ENCODE data around the gene DNAH8.

Gene DNAH8

DNA sequence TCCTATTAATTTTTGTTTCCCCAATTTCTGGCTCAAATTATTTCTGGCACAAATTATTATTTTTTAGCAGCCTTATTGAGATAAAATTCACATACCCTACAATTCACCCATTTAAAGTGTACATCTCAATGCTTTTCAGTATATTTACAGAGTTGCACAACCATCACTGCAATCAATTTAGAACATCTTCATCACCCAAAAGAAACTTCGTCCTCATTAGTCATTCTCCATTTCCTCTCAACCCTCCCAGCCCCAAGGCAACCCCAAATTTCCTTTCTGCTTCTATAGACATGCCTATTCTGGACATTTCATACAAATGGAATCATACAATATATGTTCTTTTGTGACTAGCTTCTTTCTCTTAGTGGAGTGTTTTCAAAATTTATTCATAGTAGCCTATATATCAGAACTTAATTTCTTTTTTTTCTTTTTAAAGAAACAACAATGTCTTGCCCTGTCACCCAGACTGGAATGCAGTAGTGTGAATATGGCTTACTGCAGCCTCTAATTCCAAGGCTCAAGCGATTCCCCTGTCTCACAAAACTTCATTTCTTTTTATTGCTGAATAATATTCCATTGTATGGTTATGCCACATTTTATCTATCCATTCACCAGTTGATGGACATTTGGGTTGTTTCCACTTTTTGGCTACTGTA lies 84.5 kb downstream of the DNAH8 start:
- DNase-seq: no peak

DNA sequence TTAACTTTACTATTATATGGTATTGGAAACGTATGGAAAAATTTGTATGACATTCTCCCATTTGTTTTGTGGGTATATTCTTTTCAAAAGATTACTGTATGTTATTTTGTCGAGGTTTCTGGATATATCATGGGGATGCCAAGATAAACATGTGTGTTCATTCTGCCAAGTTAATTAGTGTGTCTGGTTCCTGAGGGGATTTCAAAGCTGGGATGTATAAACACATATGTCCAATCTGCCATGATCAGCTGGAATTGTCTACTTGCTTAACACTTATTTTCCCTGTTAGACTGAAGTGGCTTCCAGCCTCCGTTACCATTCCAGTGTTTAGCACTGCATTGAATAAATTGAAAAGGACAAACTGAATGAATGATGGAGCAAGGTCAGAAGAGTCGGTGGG lies 86.2 kb downstream of the DNAH8 start:
- no peak for DNase-seq

DNA sequence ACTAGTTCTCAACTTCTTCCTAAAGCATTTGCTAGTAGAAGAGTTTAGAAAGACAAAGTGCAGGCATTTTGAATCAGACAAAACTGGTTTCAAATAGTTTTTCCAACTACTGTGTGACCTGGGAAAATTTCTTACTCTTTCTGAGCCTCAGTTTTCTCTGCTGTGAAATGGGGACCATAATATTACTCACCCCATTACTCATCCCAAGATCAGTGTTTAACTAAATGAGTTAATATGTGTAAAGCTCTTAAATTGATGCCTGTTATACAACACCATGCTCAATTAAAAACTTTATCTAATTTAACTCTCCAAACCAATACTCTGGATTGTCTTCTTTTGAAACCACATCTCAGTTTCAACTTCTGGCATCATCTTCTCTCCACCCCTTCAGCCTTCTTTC lies 87.4 kb downstream of the DNAH8 start:
- no peak for DNase-seq

DNA sequence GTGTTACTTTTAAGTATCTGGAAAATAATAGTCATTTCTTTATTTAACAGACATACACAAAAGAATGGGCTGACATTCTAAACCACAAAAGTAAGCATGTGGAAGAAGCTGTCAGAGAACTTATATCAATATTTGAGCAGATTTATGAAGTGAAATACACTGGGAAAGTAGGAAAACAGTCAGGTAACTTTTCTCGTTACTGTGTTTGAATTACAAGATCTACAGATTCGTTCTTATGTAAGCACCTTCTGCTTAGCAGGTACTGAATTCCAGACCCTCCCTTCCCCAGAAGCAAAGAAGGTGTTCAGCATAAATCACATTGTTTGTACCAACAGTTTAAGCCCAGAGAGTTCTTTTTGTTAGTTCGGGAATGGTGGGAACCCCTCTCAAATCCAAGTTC lies 88.0 kb downstream of the DNAH8 start:
- DNase-seq: no peak

DNA sequence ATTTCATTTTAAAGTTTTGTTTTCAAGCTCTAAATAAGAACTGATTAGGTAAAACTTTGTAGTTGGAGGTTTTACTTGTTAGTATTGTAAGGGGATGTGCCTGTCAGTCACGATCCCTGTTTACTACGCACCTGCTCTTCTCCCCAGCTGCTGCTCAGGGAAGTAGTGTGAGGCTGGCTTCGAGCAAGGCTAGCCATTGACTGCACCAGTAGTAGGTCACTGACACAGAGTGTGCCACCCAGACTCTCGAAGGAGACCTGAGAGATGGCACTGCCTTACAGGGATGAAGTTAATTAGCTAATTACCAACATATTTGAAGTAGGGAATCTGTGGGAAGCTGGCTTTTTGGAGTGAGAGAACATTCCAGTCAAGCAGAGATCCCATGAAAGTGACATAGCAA lies 89.2 kb downstream of the DNAH8 start:
- DNase-seq: no peak

DNA sequence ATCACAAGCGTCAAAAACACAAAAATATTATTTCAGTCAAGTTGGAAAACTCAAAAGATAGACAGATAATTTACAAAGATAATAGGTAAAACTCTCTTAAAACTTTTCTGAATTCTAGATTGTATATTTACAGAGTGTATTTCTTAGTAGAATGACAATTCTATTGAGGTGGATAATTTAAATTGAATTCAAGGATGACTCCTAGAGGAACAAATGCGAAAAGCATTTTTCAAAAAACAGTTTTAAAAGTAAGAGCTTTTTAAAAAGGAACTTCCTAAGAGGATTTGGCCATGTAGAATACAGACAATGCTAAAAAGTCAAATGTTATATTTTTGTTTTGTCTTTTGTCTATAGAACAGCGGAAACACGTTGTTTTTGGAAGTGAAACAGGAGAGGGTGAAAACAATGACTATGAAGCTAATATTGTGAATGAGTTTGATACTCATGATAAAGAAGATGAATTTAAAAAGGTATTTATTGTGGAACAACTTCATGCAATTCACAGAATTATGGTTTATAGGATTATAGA lies 90.1 kb downstream of the DNAH8 start:
- DNase-seq: no peak

DNA sequence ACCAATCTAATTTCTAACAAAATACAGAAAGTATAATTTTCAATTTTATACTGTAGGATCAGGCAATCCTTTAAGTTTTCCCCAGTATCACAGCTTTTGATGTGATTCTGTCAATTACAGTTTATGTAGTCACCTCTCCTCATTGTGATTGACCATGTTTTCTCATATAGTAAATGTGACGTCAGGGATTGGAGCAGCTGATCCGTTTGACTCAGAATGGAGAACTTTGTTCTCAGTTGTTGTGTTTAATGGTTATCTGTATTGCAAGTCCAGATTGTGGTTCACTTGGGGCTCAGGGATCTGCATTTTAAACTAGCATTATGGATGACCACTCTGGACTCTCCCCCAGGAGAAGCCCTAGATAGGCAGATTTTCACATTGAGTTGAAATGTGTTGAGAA lies 90.6 kb downstream of the DNAH8 start:
- DNase-seq: no peak

DNA sequence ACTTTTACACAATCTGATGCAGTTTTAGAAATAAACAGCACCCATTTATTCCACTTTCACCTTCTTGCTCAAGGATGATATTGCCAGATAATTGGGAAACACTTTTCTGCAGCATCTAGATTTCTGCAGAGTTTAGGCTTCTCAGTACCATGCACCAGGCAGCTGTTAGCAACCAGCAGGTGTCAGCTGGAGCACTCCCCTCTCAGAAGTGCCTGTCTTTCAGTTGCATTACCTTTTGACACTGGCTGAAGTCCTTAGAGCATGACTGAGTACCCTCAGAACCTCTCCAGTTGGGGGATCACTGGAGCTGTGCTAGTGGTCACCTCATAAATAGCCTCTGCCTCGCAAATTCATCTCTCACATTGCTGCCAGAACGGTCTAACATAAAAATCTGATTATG lies 91.2 kb downstream of the DNAH8 start:
- no peak for DNase-seq

DNA sequence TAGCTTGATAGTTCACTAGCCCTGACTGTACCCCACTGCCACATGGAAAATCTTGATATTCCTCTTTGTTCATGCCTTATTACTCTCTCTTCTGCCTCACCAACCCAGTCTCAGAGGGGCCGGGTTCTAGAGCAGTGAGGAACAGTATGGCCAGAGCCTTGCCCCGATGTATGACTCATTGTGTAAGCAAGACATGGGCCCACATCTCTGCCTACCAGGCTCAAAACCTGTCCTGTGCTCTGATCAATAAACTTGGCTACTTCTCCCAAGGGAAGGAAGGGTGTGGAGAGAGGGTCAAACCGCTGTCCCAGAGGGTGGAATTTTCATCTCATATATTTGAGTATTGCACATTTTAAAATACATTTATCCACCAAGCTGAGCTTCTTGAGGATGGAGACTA lies 91.7 kb downstream of the DNAH8 start:
- DNase-seq: no peak

DNA sequence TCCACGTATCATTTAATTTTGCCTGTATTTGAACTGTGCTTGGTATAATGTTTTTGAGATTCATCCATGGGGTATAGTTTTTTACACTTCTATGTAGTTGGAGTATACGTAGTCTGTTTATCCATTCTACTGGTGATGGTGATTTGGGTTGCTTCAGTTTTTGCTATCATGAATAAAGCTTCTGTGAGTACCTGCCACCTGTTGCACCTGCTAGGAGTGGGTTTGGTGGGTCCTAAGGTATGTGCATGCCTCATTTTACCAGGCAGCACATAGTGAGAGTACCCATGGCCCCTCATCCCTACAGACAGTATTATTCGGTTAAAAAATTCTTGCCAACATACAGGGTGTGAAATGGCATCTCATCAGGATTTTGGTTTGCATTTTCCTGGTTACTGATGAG lies 92.9 kb downstream of the DNAH8 start:
- no peak for DNase-seq

DNA sequence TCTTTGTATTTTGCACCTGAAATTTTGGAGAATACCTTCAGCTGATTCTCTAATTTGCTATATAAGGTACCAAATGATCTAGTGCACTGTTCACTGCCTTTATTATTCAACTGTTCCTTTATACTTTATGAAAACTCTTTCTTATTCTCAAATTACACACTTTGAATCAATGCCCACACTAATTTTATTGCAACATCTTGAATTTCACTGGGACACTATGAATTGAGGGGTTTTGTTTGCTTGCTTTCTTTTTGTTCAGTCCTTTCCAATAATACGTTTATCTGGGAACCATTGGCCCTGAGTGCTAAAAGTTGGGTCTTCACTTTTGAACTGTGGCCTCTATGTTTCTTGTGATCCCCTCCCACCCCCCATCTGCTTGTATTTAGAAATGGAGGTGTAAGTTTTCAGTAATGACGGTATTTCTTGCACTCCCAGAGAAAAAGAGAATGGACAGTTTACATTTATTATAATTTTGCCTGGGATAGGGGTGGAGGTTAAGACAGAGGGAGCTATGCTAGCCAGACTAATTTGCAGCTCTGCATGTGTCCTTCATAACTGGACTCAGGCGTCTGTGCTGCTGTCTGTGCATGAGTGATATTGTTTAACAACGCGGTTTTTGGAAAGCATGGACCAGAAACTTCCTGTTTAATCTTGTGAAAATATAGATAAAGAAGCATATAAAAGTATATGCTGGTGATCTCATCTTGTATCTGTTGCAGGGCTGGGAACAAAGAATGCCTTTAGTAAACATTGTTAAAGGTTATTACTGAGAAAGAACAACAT lies 98.1 kb downstream of the DNAH8 start:
- DNase-seq: no peak

DNA sequence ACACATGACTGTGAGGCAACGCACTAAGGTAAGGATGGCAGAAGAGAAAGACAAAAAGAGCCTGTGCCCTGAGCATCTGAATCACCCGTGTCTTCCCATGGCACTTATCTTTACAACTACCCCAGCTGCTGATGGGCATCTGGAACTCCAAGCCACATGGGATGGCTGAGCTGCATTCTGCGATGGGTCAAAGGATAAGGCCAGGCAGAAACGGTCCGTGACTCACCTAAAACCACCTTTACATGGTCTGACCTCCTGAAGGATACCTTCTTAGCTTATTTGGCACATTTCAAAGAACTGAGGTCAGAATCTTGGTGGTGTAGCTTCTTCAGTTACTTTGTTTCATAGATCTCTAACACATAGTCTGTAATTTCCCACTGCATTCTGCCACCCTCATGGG lies 99.7 kb downstream of the DNAH8 start:
- DNase-seq: no peak

DNA sequence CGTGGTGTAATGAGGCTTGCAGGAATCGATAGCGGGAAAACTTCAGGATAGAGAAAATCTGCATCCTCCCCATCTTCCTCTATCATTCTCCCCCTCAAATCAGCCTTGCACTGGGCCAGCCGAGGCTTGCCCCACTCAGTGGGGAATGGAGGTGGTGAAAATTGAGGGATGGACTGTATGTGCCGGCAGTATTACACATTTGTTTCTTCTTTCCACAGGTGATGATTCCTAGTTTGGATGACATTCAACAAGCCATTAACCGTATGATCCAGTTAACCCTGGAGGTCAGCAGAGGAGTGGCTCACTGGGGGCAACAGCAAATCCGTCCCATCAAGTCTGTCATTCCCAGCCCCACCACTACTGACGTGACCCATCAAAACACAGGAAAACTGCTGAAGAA lies 100.1 kb downstream of the DNAH8 start:
- no peak for DNase-seq

DNA sequence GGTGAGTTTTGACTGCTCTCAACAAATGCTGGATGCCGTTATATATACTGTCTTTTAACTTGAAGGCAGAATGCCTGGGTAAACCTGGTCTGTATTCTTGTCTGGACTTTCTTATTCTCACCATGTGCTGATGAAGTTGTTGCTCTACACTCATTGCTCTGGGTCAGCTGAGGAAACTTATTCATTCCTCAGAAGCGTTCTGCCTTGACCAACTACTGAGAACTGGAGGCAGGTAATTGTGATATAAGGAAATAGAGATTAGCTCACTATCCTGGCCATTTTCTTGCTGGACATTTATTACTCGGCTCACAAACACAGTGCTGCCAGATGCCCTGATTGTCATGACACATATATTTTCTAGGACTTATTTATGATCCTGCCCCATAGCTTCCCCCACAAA lies 103.6 kb downstream of the DNAH8 start:
- DNase-seq: no peak

DNA sequence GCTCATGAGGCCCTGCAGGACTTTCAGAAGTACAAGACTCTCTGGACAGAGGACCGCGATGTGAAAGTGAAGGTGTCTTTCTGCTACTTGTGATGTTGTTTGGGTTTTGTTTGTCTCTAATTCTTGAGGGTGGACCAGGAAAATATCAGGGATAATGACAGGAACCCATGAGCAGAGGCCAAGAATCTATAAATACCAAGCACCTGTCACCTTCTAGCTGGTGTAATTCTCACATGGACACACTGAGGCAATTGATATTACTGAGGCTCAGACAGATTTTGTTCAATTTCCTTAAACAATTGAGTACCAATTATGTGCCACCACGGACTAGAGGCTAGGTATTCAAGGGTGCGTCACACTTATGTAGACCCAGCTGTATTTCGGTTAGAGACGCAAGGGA lies 107.9 kb downstream of the DNAH8 start:
- no peak for DNase-seq

DNA sequence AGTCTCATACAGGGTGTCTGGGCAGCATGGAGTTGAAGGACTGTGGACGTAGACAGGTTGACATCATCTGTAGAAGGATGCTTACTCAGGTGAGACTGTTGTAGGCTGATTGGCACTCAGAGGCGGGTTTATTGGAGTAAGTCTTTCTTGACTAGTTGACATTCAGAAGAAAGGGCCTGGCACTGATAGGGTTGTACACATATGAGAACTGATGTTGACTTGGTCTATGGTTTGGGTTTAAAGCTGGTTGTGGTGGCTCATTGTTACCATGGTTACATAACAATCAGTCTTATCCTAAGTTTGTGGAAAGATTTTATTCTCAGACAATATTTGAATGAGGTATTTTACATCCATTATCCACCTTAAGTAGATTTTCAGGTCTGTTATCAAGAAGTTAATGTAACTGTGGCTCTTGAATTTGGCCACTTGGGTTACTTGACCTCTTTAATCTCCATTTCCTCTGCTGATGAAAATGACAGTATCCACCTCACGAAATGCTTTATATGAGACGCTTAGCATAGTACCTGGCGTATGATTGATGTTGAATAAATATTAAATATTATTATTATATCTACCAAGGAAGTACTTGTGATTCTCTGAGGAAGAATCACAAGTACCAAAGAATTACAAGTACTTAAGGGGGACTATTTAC lies 109.3 kb downstream of the DNAH8 start:
- no peak for DNase-seq

DNA sequence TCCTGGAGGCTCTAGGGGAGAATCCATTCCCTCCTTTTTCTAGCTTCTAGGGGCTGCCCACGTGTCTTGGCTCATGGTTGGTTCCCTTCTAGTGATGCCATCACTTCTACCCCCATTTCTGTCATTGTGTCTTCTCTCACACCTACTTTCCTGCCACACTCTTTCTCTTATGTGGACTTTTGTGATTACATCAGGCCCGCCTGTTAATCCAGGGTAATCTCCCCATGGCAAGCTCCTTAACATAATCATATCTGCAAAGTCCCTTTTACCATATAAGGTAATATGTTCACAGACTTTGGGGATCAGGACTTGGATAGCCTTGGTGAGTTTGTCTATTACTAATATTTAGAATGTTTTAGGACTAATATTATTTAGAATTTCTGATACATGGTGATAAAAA lies 111.9 kb downstream of the DNAH8 start:
- no peak for DNase-seq

DNA sequence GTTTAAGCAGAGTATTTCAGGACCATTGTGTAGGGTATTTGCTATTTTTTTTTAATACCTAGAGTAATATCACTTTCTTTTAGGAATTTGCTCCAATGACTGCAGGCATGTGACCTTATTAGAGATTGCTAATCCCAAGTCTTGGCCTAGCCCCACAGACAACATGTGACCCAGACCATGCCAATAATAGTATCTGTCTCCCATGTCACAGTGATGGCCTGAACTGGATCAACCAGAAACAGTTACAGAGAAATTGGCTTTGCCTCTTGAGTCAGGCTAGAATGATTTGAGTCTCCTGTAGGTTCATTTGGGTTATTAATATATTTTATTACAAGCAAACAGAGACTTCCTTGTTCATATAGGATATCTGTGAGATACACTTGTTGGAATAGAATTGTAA lies 116.8 kb downstream of the DNAH8 start:
- no peak for DNase-seq

DNA sequence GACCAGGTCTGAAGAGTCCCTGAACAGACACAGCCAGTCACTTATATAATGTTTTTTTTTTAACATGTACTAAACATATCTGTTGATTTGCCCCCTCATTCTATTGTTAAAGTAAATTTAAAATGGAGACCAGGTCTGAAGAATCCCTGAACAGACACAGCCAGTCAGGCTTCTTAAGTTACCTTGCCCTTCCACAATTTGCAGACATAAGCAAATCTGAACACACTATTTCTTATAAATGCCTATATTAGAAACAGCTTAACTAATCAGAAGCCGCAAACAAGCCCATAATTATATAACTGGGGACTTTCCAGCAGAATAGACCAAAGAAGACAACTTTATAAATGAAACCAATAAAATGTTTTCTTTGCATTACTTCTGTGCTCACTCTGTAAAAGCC lies 118.2 kb downstream of the DNAH8 start:
- DNase-seq: no peak

DNA sequence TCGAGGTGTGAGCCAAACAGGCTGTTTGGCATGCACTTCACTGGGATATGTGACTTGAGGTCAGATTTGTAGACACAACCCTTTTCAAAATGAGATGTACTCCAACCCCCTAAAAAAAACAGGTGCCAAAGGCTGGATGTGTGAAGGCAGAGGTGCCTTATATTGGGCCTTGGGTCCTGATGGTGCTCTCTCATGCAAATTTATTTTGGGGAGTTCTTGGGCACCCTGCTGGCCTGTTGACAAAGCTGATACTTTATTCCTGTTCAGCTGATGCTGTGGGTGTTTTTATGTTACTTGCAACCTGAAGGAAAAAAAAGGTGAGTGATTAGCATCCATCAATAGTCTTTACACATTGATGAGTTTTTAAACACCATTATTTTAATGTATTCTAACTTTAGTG lies 121.5 kb downstream of the DNAH8 start:
- DNase-seq: no peak

DNA sequence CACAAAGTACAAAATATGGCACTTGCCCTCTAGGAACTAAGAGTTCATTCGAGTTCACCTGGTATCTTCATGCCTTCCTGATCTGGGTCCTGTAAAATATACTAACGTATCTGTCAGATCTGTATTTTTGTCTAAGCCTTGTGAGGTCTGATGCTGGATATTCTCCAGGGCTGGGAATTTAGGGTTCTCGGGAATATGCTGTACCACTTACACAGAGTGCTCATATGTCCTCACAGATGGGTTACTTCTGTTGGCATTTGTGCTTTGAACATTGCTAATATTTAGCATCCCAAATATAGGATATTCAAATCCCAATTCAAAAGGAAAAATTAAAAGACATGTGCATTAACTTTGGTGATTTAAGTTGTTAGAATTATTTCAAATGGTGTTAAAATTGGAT lies 122.0 kb downstream of the DNAH8 start:
- no peak for DNase-seq

DNA sequence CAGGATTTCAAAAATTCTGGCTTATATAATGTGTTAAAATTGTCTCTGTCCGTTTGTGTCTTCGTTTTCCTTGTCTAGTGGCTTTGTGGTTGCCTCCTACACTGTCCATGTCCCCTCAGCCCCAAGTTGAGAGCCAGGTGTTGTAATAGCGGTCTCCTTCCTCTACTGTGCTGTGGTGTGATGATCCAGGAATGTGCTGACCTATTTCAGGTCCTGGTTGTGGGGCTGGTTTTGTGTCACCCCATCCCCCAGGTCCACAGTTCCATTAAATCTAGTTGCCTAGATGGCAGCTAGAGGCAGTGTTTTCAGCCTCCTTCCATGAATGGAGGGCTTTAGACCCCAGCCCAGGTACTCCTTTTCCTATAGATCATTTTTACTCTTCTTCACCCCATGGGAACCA lies 128.7 kb downstream of the DNAH8 start:
- no peak for DNase-seq

DNA sequence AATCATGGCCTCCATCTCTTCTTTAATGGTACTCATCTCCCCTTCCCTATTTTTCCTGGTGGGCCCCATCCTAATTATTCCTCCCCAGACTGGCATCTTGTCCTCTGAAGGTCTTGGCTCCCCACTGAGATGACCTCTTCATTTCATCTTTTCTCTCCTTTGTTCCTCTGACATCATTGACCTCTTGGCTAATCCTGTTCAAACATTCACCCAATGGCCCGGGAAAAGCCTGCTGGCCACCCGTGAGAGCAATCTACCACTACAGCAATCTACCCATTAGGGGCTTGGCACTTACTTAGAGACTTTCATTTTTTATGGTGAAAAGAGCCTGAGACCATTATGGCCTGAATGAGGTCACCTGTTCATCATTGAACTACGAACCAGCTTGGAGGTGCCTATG lies 130.8 kb downstream of the DNAH8 start:
- no peak for DNase-seq

DNA sequence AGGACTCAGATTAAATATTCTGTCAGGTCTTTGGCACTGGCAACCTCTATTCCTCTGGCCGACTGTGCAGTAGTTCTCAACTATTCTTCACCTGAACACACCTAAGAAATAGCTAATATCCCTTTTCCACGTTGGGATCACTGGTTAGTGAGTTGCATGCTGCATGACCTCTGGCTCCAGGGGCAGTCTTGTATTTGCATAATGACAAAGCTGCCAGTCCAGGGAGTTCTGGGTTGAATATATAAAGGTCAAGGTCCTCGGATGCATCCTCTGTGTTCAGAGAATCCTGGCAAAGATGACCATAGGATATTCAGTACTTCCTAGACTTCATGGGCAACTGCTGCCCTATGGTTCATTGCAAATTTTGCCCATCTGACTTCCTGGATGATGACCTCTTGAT lies 131.2 kb downstream of the DNAH8 start:
- DNase-seq: no peak

All from inflammatory macrophage treated with lipopolysaccharide for 1 hour (primary cell).